Raji (cell line): ENCODE measurements around the gene RELT.

Source experiments
- POLR2A ChIP-seq: IDR thresholded peaks from 2 replicates; pipeline ENCODE4 v1.6.1; 2011; ENCODE audit warnings: low read depth, low read length, control low read depth; ENCODE audit not compliant: insufficient read depth

RELT gene

DNA sequence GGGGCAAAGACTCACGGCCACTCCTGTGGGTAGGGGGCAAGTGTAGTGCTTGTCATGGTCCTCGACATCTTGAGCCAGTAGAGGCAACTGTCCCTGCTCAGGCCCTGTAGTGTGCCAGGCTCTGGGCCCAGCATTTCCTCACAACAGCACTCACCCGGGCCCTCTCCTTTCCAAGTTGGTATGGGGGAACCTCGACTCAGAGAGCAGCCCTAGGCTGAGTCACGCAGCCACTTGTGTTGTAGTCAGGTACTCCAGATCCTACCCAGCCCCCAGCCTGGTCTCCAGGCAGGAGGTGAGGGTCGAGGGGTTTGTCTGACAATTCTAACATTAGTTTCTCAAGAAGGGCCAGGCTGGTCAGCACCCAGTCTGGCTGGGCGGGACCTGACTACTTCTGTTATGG lies 4.1 kb downstream of the RELT start:
- no peak for TF ChIP-seq POLR2A

DNA sequence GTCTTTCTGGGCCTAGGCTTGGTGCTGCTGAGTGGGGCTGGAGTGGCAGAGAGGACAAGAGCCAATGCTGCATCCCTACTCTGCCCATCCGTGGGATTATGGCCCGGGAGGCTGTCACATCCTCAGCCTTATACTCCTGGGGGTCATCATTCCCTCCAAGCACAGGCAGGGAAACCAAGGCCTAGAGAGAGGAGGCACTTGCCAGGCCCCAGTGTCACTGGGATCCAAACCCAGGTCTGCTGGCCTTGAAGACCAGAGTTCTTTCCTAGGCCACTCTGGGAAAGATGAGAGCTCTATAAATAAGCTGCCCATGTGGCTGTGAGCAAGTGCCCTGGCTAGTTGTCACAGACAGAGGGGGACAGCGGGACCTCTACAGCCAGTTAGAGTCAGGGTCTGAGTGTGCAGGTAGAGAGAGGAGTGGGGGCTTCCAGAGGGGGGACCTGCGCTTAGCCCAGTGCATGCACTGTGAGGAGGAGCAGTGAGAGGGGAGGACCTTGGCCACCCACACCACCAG lies 4.8 kb downstream of the RELT start:
- TF ChIP-seq POLR2A = no peak

DNA sequence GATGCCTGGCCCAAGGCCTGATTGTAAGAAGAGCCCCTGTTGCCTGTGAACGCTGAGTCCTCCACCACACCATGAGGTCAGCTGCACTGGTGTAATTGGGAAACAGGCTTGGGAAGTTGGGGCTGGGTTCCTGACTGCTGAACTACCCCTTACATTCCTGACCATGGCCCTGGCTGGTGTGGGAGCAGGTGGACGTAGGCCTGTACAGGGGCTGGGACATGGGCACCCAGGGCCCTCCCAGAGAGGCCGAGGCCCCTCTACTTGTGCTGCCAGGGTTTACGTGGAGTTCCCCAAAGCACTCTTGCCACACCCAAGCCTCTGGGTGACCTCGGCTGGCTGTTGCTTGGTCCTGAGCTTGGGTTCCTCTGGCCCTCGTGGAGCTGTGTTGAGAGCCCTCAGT lies 5.4 kb downstream of the RELT start:
- no peak for TF ChIP-seq POLR2A

DNA sequence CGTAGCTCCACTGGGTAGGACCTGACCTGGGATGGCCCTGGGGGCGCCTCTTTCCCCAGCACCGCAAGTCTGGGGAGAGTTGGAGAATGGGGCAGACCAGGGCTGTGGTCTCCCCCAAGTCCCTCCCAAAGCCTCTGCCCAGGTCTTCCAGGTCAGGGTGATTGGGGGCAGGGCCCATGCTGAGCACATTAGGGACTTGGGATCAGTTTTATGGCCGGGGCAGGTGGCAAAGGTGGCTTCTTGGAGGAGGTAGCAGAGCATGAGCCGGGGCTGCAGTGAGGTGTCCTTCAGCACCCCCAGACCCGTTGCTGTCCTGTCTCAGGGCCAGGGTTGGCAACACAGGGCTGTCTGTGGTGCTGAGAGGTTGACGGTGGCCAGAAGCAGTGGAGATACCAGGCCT lies 6.0 kb downstream of the RELT start:
- no peak for TF ChIP-seq POLR2A

DNA sequence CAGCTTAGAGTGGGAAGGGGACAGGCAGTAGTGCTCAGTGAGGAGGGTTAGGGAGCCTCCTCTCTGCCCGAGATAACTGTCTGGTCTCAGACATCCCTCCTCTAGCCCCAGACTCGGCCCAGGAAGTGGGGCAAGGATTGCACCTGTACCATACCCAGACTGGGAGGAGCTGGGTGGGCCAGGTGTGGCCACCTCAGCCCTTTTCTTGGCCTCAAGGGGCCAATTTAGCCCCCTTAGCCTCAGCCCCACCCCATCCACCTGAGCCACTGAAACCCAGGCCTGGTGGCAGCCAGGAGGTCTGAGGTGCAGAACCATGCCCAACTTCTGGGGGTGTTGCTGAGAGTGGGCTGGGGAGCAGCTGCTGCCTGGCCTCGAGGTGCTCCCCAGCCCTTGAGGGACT lies 6.5 kb downstream of the RELT start:
- TF ChIP-seq POLR2A = no peak

DNA sequence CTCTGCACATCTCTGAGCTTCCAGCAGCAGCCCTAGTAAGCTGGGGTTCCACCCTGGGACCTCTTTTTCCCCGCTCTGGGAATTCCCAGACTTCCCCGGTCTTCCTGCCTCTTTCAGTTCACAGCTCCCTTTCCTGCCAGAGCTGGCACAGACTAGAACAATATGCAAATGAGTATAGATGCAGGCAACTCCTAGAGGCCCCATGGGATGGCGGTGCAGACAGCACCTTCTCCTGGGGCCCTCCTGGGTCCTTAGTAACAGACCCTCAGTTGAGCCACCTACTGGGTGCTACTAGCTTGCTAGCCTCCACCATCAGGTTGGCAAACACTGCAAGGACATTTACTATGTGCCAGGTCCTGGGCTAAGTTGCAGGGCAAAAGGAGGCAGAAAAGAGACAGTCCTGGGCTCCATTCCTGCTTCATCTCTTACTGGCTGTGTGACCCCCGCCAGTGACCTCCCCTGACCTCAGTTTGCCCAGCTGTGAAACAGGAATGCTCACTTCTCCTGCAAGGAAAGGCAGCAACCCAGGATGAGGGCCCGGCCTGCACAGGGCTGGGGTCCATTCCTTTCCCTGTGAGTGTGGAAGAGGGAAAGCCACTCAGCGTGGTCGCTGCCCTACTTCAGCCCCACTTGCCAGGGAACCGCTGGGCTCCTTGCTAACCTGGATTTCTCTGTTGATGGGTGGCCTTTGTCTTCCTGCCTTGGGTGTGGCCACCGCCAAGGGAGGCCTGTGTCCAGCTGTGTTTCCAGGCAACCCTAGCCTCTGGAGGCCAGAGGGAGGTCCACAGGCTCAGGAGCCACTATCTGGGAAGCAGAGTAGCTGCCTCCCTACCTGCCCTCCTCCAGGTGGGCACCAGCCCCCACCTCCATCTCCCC lies 7.3 kb downstream of the RELT start:
- TF ChIP-seq POLR2A = no peak

DNA sequence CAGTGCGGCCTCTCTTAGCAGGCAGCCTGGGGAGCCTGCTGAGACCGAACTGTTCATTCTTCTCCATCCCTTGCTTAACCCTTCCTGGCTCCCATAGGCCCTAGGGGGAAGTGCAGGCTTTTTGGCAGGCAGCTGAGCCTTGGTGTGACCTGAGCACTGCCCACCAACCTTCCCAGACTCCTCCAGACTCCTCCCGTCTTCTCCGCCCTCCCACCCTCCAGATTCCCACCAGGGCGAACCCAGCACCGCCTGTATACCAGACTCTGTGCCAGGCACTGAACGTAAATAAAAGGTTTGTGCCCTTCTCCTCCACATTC lies 7.9 kb downstream of the RELT start:
- no peak for TF ChIP-seq POLR2A

DNA sequence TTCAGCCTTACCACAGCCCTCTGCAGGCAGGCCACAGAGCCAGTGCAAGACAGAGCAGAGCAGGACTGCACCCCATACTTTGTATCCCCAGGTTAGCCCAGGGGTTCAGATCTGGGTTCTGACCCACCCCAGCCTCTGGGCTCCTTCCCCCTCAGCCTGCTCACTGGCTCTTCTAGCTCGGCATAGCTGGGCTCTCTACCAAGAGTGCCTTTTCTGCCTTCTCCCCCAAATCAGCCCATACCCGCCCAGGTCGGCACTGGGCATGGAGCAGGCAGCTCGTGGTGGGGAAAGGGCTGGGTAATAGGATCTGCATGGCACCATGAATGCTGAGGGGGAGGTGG lies 8.3 kb downstream of the RELT start:
- TF ChIP-seq POLR2A = no peak

DNA sequence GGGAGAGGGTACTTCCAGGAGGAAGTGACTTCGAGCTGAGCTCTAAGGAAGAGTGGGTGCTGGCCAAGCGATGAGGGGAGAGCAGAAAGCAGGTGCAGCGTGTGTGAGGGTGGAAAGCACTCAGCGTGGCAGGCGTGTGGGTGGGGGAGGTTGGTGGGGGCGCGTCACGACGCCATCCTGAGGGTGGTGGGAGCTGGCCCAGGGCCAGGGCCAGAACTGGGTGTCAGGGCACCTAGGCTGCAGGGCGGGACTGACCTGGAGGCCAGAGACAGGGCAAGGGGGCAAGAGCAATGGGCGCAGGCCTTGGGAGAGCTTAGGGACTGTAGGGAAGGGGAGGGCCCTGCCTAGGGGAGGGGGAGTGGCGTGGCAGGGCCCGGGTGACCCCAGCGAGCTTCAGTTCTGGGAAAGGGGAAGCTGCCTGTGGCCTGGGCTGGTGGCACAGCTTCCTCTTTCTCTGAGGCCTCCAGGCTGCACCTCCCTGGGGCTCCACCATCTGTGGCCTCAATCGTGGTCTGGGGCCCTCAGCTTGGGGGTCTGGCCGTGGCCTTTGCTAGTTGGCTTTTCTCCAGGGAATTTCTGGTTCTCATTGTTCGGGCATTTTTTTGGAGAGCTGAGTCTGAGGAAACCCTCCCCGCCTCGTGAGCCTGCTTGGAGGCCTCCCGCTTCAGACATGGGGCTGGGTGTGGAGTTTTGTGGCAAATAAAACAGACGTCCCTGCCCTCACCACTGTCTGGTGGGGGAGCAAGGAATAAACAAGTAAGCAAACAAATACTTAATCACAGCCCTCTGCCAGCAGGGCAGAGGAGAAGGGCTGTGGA lies 8.9 kb downstream of the RELT start:
- TF ChIP-seq POLR2A = no peak; the same call in 1 of the 2 replicates

DNA sequence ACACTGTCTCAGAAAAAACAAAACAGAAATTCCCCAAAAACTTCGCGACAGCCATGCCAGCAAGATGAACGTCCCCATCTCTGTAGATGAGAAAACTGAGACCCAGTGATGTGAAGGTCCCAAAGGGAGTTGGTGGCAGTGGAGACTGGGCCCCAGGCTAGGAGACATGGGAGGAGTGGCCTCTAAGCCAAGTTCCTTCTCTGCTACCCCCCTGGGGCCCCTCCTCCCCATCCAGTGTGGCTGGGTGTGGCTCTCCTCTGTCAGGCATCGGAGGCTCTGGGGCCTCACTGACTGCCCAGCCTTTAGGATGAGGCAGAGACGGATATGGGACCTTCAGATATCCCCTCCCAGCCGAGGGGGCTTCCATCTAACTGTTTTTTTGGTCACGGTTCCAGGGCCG lies 9.8 kb downstream of the RELT start:
- 0 out of 2 replicates have a peak, but pooled peaks have one; percentile 13 for TF ChIP-seq POLR2A

DNA sequence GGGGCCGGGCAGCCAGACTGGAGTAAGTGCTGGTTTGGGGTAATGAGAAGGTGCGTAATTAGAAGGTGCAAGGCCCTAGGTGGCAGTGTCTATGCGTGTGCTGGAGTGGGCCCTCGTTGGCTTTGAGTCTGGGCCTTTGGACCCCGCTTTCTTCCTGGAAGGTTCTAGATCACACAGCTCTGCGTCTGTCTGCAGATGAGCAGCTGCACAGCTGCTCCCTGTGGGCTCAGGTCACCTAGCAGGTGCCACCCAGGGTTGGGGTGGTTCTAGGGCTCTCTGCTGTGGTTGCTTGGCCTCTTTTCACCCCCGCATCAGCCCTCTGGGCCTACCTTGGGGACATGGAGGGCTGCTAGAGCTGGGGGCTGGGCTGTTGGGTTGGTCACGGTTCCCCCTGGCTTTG lies 10.3 kb downstream of the RELT start:
- no peak for TF ChIP-seq POLR2A

DNA sequence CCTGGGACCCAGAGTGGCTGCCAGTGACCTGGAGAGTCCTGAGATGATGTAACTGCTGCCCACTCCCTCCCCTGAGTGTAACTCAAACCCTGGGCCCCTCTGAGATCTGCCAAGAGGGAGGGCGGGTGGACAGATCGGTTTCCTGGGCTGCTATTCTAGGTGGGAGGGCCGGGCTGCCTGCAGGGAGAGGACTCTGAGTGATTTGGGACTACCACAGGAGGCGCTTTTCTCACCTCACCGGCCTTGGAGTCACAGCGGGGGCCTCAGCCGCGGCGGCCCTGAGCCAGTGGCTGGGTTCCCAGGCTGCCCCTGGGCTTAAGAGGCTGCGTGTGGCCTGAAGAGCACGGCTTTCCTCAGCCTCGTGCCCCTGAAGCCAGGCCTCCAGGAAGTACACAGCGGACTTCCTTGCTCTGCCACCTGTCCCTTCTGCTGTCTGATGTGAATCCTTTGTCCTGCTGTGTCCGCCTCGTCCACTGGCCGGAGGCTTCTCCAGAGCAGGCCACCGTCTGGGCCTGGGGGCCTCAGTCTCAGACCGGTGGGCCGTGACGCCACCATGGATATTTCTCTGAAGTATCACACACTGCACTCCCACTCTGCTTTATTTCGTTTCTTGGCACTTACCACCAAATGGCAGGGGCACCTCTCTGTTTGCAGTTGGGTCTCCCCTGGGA lies 11.5 kb downstream of the RELT start:
- no peak for TF ChIP-seq POLR2A

DNA sequence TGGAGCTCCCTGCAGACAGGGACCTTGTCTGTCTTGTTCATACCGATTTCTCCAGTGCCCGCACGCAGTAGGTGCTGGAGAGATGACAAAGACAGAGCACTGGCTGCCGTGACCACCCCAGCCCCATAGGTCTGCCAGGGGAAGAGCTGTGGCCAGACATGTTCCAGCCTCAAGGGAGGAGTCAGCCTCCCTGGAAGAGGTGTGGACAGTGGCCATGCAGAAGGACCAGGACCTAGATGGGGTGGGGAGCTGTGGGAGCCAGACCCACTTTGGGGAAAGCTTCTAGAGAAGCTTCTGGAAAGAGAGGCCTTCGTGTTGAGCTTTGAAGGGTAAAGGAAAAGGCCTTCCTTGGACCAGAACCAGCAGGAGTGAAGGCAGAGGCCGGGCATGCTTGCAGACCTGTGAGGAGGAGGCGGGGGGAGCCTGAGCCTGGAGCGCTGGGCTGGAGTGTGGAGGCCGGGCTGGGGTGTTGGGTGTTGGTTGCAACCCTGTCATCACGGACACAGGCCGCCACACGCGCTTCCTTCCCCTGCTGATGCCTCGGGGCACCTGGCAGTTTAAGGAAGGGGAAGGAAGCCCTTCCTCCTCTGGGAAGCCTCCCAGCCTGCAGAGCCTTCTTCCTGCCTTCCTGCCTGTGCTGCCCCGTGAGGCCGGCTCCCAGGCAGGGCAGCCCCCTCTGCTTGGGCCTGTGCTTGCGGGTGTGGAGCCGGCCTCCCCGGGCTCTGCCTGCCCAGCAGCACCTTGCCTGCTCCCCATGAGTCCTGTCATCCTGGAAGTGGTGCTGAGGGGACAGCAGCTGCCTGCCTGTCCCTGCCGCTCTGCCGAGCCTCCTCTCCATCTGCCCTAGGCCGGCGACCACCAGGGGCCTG lies 12.3 kb downstream of the RELT start:
- no peak for TF ChIP-seq POLR2A

DNA sequence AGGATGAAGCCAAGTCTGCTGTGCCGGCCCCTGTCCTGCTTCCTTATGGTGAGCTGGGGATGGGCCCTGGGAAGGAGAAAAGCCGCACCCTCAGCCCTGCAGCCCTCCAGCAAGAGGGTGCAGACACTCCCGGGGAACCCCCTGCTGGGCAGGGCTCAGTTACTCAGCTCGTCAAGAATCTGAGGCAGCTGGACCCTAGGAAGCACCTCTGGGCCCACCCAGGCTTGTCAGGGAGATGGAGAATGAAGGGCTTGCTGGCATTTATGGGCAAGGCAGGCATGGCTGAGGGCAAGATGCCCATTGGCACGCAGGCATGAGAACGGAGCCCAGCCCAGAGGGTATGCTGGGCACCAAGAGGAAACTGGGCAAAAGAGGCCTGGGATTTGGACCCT lies 12.9 kb downstream of the RELT start:
- no peak for TF ChIP-seq POLR2A

DNA sequence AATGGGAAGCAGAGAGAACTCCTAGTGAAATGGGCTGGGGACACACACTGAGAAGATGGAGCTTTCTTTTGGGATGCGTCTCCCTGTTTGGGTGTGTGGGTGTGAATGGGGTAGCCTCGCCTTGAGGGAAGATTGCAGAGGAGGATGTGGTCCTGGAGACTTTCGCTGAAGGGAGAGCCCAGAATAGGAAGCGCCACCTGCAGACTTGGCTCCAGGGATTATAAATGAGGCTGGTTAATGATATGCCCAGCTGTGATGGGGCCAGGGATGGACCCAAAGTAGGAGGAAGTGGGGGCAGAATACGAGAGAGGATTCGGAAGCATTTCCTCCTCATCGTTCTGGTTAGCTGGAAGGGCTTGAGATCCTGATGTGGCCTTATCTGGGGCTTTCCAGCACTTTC lies 13.7 kb downstream of the RELT start:
- TF ChIP-seq POLR2A = no peak
